ENCODE results near the gene SUSD2.

DNA sequence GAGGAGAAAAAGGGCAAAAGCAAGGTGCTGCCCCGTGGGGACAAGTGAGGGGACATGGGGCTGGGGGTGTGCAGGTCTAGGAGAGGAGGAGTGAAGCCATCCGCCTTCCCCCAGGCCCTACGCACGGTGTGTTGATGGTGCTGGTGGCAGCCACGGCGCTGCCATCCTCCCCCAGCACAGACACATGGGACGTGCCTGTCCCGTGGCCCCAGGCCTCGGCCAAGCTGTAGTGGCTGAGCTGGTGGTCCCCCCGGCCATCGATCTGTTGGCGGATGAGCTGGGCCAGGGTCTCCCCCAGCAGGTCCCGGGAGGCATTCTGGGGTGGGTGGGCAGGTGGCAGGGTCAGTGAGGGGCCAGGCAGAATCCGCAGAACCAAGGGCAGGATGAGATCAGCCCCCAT, 44.7 kb downstream of the SUSD2 start:
- TF ChIP-seq CTCF (IDR thresholded peaks at IDR 0.05; ENCODE audit: poor library complexity) (no peak), EZH2 (IDR thresholded peaks at IDR 0.05; ENCODE audit: borderline replicate concordance) (no peak), EZH2phosphoT487 (IDR thresholded peaks at IDR 0.05; ENCODE audit: low read depth, severe bottlenecking, unreplicated experiment) (no peak)
